Prostate gland (tissue), 2 donors: ENCODE data around the gene TOMM40. TPM values are rescaled to one million over a fixed set of nuclear protein-coding genes. Genes with fewer than 3 reads are reported as not detected.

ENCODE experiments used
- DNase-seq: peaks from one replicate; pipeline ENCODE4 v3.0.0-alpha.2; 2019; ENCODE audit warnings: low spot score
- H3K27ac ChIP-seq, 2 donors: fragments of 200-600 bp; sonication (generic); 2 replicates each; pipeline ENCODE4 v1.5.1; 2017 to 2019
- H3K27me3 ChIP-seq: fragments of 200-600 bp; sonication (generic); replicated peaks from 2 replicates; pipeline ENCODE4 v1.5.1; 2019; ENCODE audit not compliant: insufficient read depth
- H3K36me3 ChIP-seq, 2 donors: fragments of 200-600 bp; sonication (generic); 1 replicate in 1 of 2; 2 replicates in 1 of 2; pipeline versions ENCODE4 v1.5.1 to v1.8.1; 2017 to 2019
- H3K4me1 ChIP-seq: fragments of 200-600 bp; sonication (generic); replicated peaks from 2 replicates; pipeline ENCODE4 v1.5.1; 2019
- H3K4me3 ChIP-seq, 2 donors: fragments of 200-600 bp; sonication (generic); 2 replicates each; pipeline ENCODE4 v1.5.1; 2017 to 2019
- H3K9me3 ChIP-seq: fragments of 200-600 bp; sonication (generic); 2 replicates; pipeline ENCODE4 v1.5.1; 2017
- POLR2A ChIP-seq: fragments of 450-650 bp; IDR thresholded peaks from one replicate; pipeline ENCODE4 v1.6.1; 2016; ENCODE audit warnings: antibody characterized with exemption, mild to moderate bottlenecking
- POLR2AphosphoS5 ChIP-seq: sonication (generic); formaldehyde crosslinking; IDR thresholded peaks from one replicate; pipeline ENCODE4 v1.6.1; 2017; ENCODE audit warnings: antibody characterized with exemption
- WGBS: methylation state at CpG from one replicate; pipeline ENCODE4 v1.1.5; 2018; 5-methylcytosine and 5-hydroxymethylcytosine counted together
- intact Hi-C: fragments of 100-400 bp; cut with DNase I; formaldehyde crosslinking; loops from one replicate; pipeline ENCODE4 v1.14.2; 2022
- total RNA-seq, 2 donors: library from RNA; depleted of rRNA; stranded (reverse); fragments of >200 nt; gene quantifications; one replicate each; pipeline ENCODE4 v1.1.0, GENCODE V29; 2016
- TF ChIP-seq, protein P1 (sequence below), 4 experiments: fragments of 200-600 bp in 2 of 4; fragments of 450-650 bp in 2 of 4; sonication (generic) in 2 of 4; IDR thresholded peaks; 1 replicate in 3 of 4; 2 replicates in 1 of 4; pipeline ENCODE4 v1.5.1; 2016 to 2019; ENCODE audit warnings: antibody characterized with exemption in 4 of 4, mild to moderate bottlenecking in 2 of 4, moderate library complexity in 2 of 4

The TOMM40 gene
- total RNA-seq, 2 donors from 2014 or later: 44.9 to 81.3 TPM

DNA sequence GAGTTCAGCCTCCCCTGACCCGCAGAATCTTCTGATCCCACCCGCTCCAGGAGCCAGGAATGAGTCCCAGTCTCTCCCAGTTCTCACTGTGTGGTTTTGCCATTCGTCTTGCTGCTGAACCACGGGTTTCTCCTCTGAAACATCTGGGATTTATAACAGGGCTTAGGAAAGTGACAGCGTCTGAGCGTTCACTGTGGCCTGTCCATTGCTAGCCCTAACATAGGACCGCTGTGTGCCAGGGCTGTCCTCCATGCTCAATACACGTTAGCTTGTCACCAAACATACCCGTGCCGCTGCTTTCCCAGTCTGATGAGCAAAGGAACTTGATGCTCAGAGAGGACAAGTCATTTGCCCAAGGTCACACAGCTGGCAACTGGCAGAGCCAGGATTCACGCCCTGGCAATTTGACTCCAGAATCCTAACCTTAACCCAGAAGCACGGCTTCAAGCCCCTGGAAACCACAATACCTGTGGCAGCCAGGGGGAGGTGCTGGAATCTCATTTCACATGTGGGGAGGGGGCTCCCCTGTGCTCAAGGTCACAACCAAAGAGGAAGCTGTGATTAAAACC is 13.5 kb downstream of the TOMM40 start:
- TF ChIP-seq POLR2A: no peak
- TF ChIP-seq POLR2AphosphoS5: no peak
- TF ChIP-seq, protein P1, sequence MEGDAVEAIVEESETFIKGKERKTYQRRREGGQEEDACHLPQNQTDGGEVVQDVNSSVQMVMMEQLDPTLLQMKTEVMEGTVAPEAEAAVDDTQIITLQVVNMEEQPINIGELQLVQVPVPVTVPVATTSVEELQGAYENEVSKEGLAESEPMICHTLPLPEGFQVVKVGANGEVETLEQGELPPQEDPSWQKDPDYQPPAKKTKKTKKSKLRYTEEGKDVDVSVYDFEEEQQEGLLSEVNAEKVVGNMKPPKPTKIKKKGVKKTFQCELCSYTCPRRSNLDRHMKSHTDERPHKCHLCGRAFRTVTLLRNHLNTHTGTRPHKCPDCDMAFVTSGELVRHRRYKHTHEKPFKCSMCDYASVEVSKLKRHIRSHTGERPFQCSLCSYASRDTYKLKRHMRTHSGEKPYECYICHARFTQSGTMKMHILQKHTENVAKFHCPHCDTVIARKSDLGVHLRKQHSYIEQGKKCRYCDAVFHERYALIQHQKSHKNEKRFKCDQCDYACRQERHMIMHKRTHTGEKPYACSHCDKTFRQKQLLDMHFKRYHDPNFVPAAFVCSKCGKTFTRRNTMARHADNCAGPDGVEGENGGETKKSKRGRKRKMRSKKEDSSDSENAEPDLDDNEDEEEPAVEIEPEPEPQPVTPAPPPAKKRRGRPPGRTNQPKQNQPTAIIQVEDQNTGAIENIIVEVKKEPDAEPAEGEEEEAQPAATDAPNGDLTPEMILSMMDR (IDR thresholded peaks at IDR 0.05): no peak
- Histone ChIP-seq H3K27ac (no peak overlapping the region), H3K4me1 (no peaks in the 10 kb centered on the region), H3K4me3 (no peak overlapping the region), H3K9me3 (no peaks in the 10 kb centered on the region), H3K36me3 (no peaks in the 10 kb centered on the region), H3K27me3 (peaks cover 5% of the 10 kb centered on the region)
- intact Hi-C loops: loop anchor here (2.0 to 10.0 kb wide), 2 partner anchors 46 to 150 kb away; no protein-coding TSS in a partner anchor
- no peak for DNase-seq
- 71% methylated on average over 12 of the region's 12 CpGs for WGBS

GRCh38 chr19:44905437-44906160 is 14.5 kb downstream of the TOMM40 start, which contains the start of gene APOE:
Gene APOE, plus strand, starts transcription at chr19:44905796. Its CDS starts 829 bp downstream, at chr19:44906625.
- no peak for DNase-seq

DNA sequence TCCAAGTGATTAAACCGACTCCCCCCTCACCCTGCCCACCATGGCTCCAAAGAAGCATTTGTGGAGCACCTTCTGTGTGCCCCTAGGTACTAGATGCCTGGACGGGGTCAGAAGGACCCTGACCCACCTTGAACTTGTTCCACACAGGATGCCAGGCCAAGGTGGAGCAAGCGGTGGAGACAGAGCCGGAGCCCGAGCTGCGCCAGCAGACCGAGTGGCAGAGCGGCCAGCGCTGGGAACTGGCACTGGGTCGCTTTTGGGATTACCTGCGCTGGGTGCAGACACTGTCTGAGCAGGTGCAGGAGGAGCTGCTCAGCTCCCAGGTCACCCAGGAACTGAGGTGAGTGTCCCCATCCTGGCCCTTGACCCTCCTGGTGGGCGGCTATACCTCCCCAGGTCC is 16.6 kb downstream of the TOMM40 start:
- no peak overlapping the region for H3K27ac ChIP-seq
- peaks cover 5% of the 10 kb centered on the region for H3K27me3 ChIP-seq
- WGBS: 93% methylated on average over 12 of the region's 12 CpGs
- no peak overlapping the region for H3K4me3 ChIP-seq
- intact Hi-C loops: loop anchor here (10.0 kb wide), 1 partner anchor 147 kb away; no protein-coding TSS in a partner anchor
- no peaks in the 10 kb centered on the region for H3K9me3 ChIP-seq
- no peaks in the 10 kb centered on the region for H3K36me3 ChIP-seq
- H3K4me1 ChIP-seq: no peaks in the 10 kb centered on the region
- no peak for TF ChIP-seq POLR2A
- TF ChIP-seq, protein P1 (IDR thresholded peaks at IDR 0.05): no peak
- DNase-seq: no peak

More at GRCh38 chr19:44905437-44906160, 14.5 kb downstream of the TOMM40 start, which contains the start of gene APOE:
- 2% methylated on average over 20 of the region's 20 CpGs for WGBS
- H3K9me3 ChIP-seq: no peaks in the 10 kb centered on the region
- no peaks in the 10 kb centered on the region for H3K36me3 ChIP-seq
- no peak within 1 kb of the TSS for H3K4me3 ChIP-seq
- H3K27ac ChIP-seq: no peak within 1 kb of the TSS
- peaks cover 5% of the 10 kb centered on the region for H3K27me3 ChIP-seq
- intact Hi-C loops: loop anchor here (2.0 to 10.0 kb wide), 2 partner anchors 45 to 149 kb away; no protein-coding TSS in a partner anchor
- TF ChIP-seq POLR2A (no peak), POLR2AphosphoS5 (no peak)
- TF ChIP-seq, protein P1 (IDR thresholded peaks at IDR 0.05): no peak
- H3K4me1 ChIP-seq: no peaks in the 10 kb centered on the region

- Histone ChIP-seq H3K27me3 (peaks cover 5% of the 10 kb centered on the region), H3K27ac (no peak overlapping the region), H3K4me1 (no peaks in the 10 kb centered on the region), H3K9me3 (no peaks in the 10 kb centered on the region), H3K4me3 (no peak overlapping the region), H3K36me3 (no peaks in the 10 kb centered on the region)
- TF ChIP-seq, protein P1 (IDR thresholded peaks at IDR 0.05): no peak
- TF ChIP-seq POLR2A (no peak), POLR2AphosphoS5 (no peak)
- 95% methylated on average over 39 of the region's 46 CpGs for WGBS
- intact Hi-C loops: loop anchor here (10.0 kb wide), 1 partner anchor 147 kb away; no protein-coding TSS in a partner anchor
- DNase-seq: no peak
Measured at GRCh38 chr19:44908074-44908835, 17.2 kb downstream of the TOMM40 start.
